ENCODE data around the gene KRT80. TPM values are rescaled to one million over a fixed set of nuclear protein-coding genes. Genes with fewer than 3 reads are reported as not detected.

The KRT80 gene
- total and polyA plus RNA-seq, 3 donors from 2014 or later: 0.50 to 1.0 (median 0.94) TPM

DNA sequence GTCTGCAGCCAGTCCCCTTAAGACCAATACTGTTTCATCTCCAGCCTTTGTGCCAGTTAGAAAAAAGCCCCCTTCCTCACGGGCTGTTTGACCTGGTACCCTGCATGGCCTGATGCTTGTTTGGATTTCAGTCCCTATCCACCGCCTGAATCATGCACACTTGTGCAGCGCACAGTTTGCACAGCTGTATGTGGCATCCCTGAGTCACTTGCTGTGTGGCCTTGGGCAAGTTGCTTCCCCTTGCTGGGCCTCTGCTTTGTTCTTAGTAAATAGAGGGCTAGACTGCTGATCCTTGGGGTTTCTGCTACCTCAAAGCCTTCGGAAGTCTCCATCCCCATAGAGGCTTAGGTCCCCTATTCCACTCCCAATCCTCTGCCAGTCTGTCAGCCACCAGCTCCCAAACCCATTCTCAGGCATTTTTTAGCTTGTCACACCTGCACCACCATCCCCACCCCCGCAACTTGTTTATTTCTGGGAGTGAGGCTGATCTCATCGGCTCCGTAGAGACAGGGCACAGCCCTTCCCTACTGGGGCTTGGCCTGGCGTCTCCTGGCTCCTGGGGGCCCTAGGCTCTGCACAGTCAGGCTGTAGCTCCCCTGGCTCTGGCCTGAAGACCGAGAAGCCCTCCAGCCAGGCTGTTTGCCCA, 8.8 kb downstream of the KRT80 start:
- H3K4me1 ChIP-seq: peaks cover 10% of the 10 kb centered on the region
- no peak for TF ChIP-seq POLR2A (IDR thresholded peaks at IDR 0.05)
- TF ChIP-seq, protein P1, sequence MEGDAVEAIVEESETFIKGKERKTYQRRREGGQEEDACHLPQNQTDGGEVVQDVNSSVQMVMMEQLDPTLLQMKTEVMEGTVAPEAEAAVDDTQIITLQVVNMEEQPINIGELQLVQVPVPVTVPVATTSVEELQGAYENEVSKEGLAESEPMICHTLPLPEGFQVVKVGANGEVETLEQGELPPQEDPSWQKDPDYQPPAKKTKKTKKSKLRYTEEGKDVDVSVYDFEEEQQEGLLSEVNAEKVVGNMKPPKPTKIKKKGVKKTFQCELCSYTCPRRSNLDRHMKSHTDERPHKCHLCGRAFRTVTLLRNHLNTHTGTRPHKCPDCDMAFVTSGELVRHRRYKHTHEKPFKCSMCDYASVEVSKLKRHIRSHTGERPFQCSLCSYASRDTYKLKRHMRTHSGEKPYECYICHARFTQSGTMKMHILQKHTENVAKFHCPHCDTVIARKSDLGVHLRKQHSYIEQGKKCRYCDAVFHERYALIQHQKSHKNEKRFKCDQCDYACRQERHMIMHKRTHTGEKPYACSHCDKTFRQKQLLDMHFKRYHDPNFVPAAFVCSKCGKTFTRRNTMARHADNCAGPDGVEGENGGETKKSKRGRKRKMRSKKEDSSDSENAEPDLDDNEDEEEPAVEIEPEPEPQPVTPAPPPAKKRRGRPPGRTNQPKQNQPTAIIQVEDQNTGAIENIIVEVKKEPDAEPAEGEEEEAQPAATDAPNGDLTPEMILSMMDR (IDR thresholded peaks at IDR 0.05): no peak
- WGBS, 2 donors: 80 to 84% methylated on average over 8 to 9 of the region's 9 CpGs
- intact Hi-C loops (cut with DNase I; ENCODE audit: low total_unique reads): no loop called here
- H3K36me3 ChIP-seq (ENCODE audit: low read depth, missing control alignments): no peaks in the 10 kb centered on the region
- DNase-seq: no peak
- no peak overlapping the region for H3K4me3 ChIP-seq
- no peak overlapping the region for H3K27ac ChIP-seq
- H3K9me3 ChIP-seq: no peaks in the 10 kb centered on the region
- no peaks in the 10 kb centered on the region for H3K27me3 ChIP-seq

GRCh38 chr12:52182384-52182783, 9.4 kb downstream of the KRT80 start:
- no peak overlapping the region for H3K4me3 ChIP-seq
- H3K9me3 ChIP-seq: no peaks in the 10 kb centered on the region
- no peak overlapping the region for H3K27ac ChIP-seq
- DNase-seq: no peak
- intact Hi-C loops (cut with DNase I; ENCODE audit: low total_unique reads): no loop called here
- H3K36me3 ChIP-seq (ENCODE audit: low read depth, missing control alignments): no peaks in the 10 kb centered on the region
- no peaks in the 10 kb centered on the region for H3K27me3 ChIP-seq
- WGBS, 2 donors: 74 to 85% methylated on average over 5 of the region's 5 CpGs
- no peak for TF ChIP-seq POLR2A (IDR thresholded peaks at IDR 0.05)
- TF ChIP-seq, protein P1 (IDR thresholded peaks at IDR 0.05): no peak
- H3K4me1 ChIP-seq: peaks cover 10% of the 10 kb centered on the region

DNA sequence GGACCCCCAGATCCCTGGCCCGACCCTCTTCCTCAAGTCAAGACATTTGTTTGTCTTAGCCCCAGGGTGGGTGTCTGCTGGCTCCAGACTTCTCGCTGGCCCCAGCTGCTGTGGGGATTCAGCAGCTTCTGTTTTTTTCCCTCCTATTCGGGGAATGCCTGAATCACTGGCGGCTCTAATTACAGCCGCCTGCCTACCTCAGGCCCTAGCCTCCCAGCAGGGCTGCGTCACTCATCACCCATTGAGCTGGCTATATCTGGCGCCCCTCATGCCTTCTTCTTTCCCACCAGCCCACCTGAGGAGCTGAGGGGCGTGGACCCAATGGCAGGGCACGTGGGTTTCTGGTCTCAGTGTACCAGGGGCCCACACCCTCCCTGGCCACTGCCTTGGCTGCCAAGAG, 10.1 kb downstream of the KRT80 start:
- peaks cover 10% of the 10 kb centered on the region for H3K4me1 ChIP-seq
- H3K4me3 ChIP-seq: no peak overlapping the region
- no peak for TF ChIP-seq POLR2A (IDR thresholded peaks at IDR 0.05)
- TF ChIP-seq, protein P1 (IDR thresholded peaks at IDR 0.05): no peak
- no peaks in the 10 kb centered on the region for H3K36me3 ChIP-seq (ENCODE audit: low read depth, missing control alignments)
- no peaks in the 10 kb centered on the region for H3K9me3 ChIP-seq
- H3K27ac ChIP-seq: no peak overlapping the region
- no peaks in the 10 kb centered on the region for H3K27me3 ChIP-seq
- WGBS, 2 donors: 86 to 89% methylated on average over 9 of the region's 9 CpGs
- intact Hi-C loops (cut with DNase I; ENCODE audit: low total_unique reads): no loop called here
- DNase-seq: no peak

GRCh38 chr12:52180971-52181628, 10.7 kb downstream of the KRT80 start:
- Histone ChIP-seq H3K4me1 (peaks cover 10% of the 10 kb centered on the region), H3K9me3 (no peaks in the 10 kb centered on the region), H3K27me3 (no peaks in the 10 kb centered on the region), H3K27ac (no peak overlapping the region), H3K4me3 (no peak overlapping the region), H3K36me3 (ENCODE audit: low read depth, missing control alignments) (no peaks in the 10 kb centered on the region)
- TF ChIP-seq POLR2A (IDR thresholded peaks at IDR 0.05): no peak
- TF ChIP-seq, protein P1 (IDR thresholded peaks at IDR 0.05): no peak
- intact Hi-C loops (cut with DNase I; ENCODE audit: low total_unique reads): no loop called here
- WGBS, 2 donors: 87 to 90% methylated on average over 6 of the region's 6 CpGs
- no peak for DNase-seq
